BE2C (cell line): ENCODE data around the gene RGPD8.
"Not testable (repeated sequence)": the region's sequence is repeated elsewhere in the genome, so short reads cannot be mapped to it uniquely, and the experiment has no call there.

Experiments
- DNase-seq: peaks from one replicate; pipeline ENCODE4 v3.0.0-alpha.2; 2020
- H3K27me3 ChIP-seq: fragments of 250-450 bp; sonication (Bioruptor Pico); 2 replicates; pipeline ENCODE4 v1.5.1; 2020; ENCODE audit warnings: mild to moderate bottlenecking
- H3K36me3 ChIP-seq: fragments of 250-450 bp; sonication (Bioruptor Pico); 2 replicates; pipeline ENCODE4 v1.5.1; 2020; ENCODE audit warnings: mild to moderate bottlenecking
- H3K4me1 ChIP-seq: fragments of 250-450 bp; sonication (Bioruptor Pico); 2 replicates; pipeline ENCODE4 v1.5.1; 2020
- H3K4me3 ChIP-seq: 2 replicates; pipeline ENCODE4 v1.5.1; 2011; ENCODE audit warnings: low read depth, low read length
- H3K9me3 ChIP-seq: fragments of 250-450 bp; sonication (Bioruptor Pico); 2 replicates; pipeline ENCODE4 v1.5.1; 2020
- CTCF ChIP-seq: IDR thresholded peaks from 2 replicates; pipeline ENCODE4 v1.5.1; 2012; ENCODE audit warnings: mild to moderate bottlenecking, low read depth, low read length

Gene RGPD8

GRCh38 chr2:112434890-112435715, 1.7 kb upstream of the RGPD8 start:
- H3K36me3 ChIP-seq, H3K27me3 ChIP-seq, DNase-seq, H3K9me3 ChIP-seq, H3K4me3 ChIP-seq, H3K4me1 ChIP-seq: not testable (repeated sequence)

- no peak for TF ChIP-seq CTCF
- H3K4me3 ChIP-seq = no peak overlapping the region
- no peaks in the 10 kb centered on the region for H3K36me3 ChIP-seq
- no peaks in the 10 kb centered on the region for H3K27me3 ChIP-seq
- DNase-seq = no peak
- no peaks in the 10 kb centered on the region for H3K9me3 ChIP-seq
- H3K4me1 ChIP-seq = no peaks in the 10 kb centered on the region
Measured at GRCh38 chr2:112433932-112434730, 686 bp upstream of the RGPD8 start.

GRCh38 chr2:112432735-112433479, 538 bp downstream of the RGPD8 start:
- H3K4me3 ChIP-seq, DNase-seq, H3K36me3 ChIP-seq: not testable (repeated sequence)

GRCh38 chr2:112432390-112432734, 1.1 kb downstream of the RGPD8 start:
- H3K27me3 ChIP-seq, H3K4me1 ChIP-seq, DNase-seq, H3K4me3 ChIP-seq, H3K9me3 ChIP-seq, H3K36me3 ChIP-seq: not testable (repeated sequence)

More at GRCh38 chr2:112432735-112433479, 538 bp downstream of the RGPD8 start:
- not testable (repeated sequence) for H3K9me3 ChIP-seq, H3K27me3 ChIP-seq, H3K4me1 ChIP-seq

- H3K9me3 ChIP-seq, DNase-seq, H3K36me3 ChIP-seq, H3K4me1 ChIP-seq, H3K4me3 ChIP-seq, H3K27me3 ChIP-seq: not testable (repeated sequence)
Measured at GRCh38 chr2:112431587-112432295, 1.7 kb downstream of the RGPD8 start.

GRCh38 chr2:112424553-112424952, 8.9 kb downstream of the RGPD8 start:
- H3K9me3 ChIP-seq, H3K4me1 ChIP-seq, DNase-seq, H3K36me3 ChIP-seq, H3K4me3 ChIP-seq, H3K27me3 ChIP-seq: not testable (repeated sequence)

- not testable (repeated sequence) for H3K9me3 ChIP-seq, H3K36me3 ChIP-seq, DNase-seq, H3K27me3 ChIP-seq, H3K4me1 ChIP-seq, H3K4me3 ChIP-seq
Measured at GRCh38 chr2:112416860-112417259, 16.6 kb downstream of the RGPD8 start.

GRCh38 chr2:112360055-112360454, 73.4 kb downstream of the RGPD8 start:
- H3K27me3 ChIP-seq, H3K4me3 ChIP-seq, H3K4me1 ChIP-seq, DNase-seq, H3K36me3 ChIP-seq, H3K9me3 ChIP-seq: not testable (repeated sequence)

GRCh38 chr2:112354335-112354734, 79.1 kb downstream of the RGPD8 start:
- H3K36me3 ChIP-seq, H3K27me3 ChIP-seq, DNase-seq, H3K9me3 ChIP-seq, H3K4me3 ChIP-seq, H3K4me1 ChIP-seq: not testable (repeated sequence)

GRCh38 chr2:112352809-112353603, 80.4 kb downstream of the RGPD8 start:
- not testable (repeated sequence) for H3K4me1 ChIP-seq, H3K9me3 ChIP-seq, H3K36me3 ChIP-seq, DNase-seq, H3K27me3 ChIP-seq, H3K4me3 ChIP-seq

- H3K36me3 ChIP-seq = not testable (repeated sequence)
Measured at GRCh38 chr2:112352292-112352691, 81.2 kb downstream of the RGPD8 start.

More at GRCh38 chr2:112352292-112352691, 81.2 kb downstream of the RGPD8 start:
- H3K4me1 ChIP-seq, H3K27me3 ChIP-seq, H3K4me3 ChIP-seq, H3K9me3 ChIP-seq, DNase-seq: not testable (repeated sequence)
